KMS-11 (cell line): ENCODE data around the gene VMP1.

Experiments
- H2AFZ ChIP-seq: fragments of 200-600 bp; sonication (generic); 2 replicates; pipeline ENCODE4 v1.6.1; 2016; ENCODE audit warnings: antibody characterized with exemption, mixed run types, low read depth
- H3K27ac ChIP-seq: fragments of 200-600 bp; sonication (generic); 2 replicates; pipeline ENCODE4 v1.6.1; 2016; ENCODE audit warnings: mild to moderate bottlenecking, mixed run types
- H3K27me3 ChIP-seq: fragments of 200-600 bp; sonication (generic); 2 replicates; pipeline ENCODE4 v1.6.1; 2017; ENCODE audit warnings: mild to moderate bottlenecking, low read depth, mixed run types, moderate library complexity; ENCODE audit not compliant: insufficient read depth
- H3K36me3 ChIP-seq: fragments of 200-600 bp; sonication (generic); 2 replicates; pipeline ENCODE4 v1.6.1; 2017; ENCODE audit warnings: mild to moderate bottlenecking, mixed run types; ENCODE audit not compliant: insufficient read depth
- H3K4me1 ChIP-seq: fragments of 200-600 bp; sonication (generic); 2 replicates; pipeline ENCODE4 v1.6.1; 2016; ENCODE audit warnings: mild to moderate bottlenecking, low read depth, mixed run types; ENCODE audit not compliant: poor library complexity, severe bottlenecking
- H3K4me2 ChIP-seq: fragments of 200-600 bp; sonication (generic); 2 replicates; pipeline ENCODE4 v1.7.0; 2016; ENCODE audit warnings: mild to moderate bottlenecking, mixed run types
- H3K4me3 ChIP-seq: fragments of 200-600 bp; sonication (generic); IDR thresholded peaks from 2 replicates; pipeline ENCODE4 v1.6.1; 2017; ENCODE audit warnings: low read depth, low read length, mixed read lengths; ENCODE audit not compliant: insufficient read depth
- H3K79me2 ChIP-seq: fragments of 200-600 bp; sonication (generic); 2 replicates; pipeline ENCODE4 v1.6.1; 2016; ENCODE audit warnings: low read depth, mixed run types; ENCODE audit not compliant: insufficient read depth
- H3K9ac ChIP-seq: fragments of 200-600 bp; sonication (generic); 2 replicates; pipeline ENCODE4 v1.6.1; 2016; ENCODE audit warnings: mild to moderate bottlenecking, mixed run types
- H4K20me1 ChIP-seq: fragments of 200-600 bp; sonication (generic); 2 replicates; pipeline ENCODE4 v1.6.1; 2016; ENCODE audit warnings: mild to moderate bottlenecking, mixed run types; ENCODE audit not compliant: insufficient read depth
- TF ChIP-seq, protein P1 (sequence below): fragments of 200-600 bp; sonication (generic); conservative IDR thresholded peaks from 2 replicates; pipeline ENCODE4 v1.6.1; 2017; ENCODE audit warnings: low read depth, mild to moderate bottlenecking, antibody characterized with exemption, low read length, moderate library complexity, mixed read lengths

VMP1 gene

DNA sequence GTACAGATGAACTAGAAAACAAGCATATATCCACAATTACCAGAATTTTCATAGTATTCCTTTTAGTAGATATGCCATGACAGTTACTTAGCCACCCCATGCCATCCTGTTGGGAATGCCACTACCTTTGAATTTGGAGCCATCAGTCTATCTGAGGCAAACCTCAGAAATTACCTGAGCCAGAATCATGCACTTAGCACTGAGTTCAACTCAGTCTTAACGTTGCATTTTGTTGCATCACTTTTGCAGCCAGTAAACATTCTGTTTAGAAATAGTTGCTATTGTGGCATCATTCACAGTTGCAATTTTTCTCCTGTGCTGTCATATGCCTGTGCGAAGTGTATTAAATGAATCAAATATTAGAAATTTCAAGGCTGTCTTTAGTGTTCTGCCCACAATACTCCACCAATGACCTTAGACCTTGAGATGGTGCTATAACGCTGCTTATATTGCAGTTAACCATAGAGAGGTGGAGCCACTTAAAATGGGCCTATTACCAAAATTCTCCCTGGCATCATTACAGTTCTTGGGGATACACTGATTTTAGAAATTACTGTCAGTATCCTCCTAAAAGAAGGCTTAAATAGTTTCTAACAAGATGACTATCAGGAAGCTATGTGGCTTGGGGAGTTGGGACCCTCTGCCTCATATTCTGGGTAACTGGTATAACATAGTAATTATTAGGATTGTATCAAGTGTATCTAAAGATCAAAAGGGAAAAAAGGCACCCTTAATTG, 11.3 kb upstream of the VMP1 start:
- Histone ChIP-seq H3K27me3 (no peaks in the 10 kb centered on the region), H3K9ac (no peak overlapping the region), H3K4me2 (0 out of 2 replicates have a peak overlapping the region, but pooled peaks have one; percentile 14), H3K79me2 (peaks cover 70% of the 10 kb centered on the region), H3K27ac (no peak overlapping the region), H3K36me3 (peaks cover 16% of the 10 kb centered on the region; the same call in 1 of the 2 replicates), H4K20me1 (peaks cover 17% of the 10 kb centered on the region; the same call in 1 of the 2 replicates), H2AFZ (no peak overlapping the region), H3K4me3 (no peak overlapping the region), H3K4me1 (peaks cover 49% of the 10 kb centered on the region)
- TF ChIP-seq, protein P1, sequence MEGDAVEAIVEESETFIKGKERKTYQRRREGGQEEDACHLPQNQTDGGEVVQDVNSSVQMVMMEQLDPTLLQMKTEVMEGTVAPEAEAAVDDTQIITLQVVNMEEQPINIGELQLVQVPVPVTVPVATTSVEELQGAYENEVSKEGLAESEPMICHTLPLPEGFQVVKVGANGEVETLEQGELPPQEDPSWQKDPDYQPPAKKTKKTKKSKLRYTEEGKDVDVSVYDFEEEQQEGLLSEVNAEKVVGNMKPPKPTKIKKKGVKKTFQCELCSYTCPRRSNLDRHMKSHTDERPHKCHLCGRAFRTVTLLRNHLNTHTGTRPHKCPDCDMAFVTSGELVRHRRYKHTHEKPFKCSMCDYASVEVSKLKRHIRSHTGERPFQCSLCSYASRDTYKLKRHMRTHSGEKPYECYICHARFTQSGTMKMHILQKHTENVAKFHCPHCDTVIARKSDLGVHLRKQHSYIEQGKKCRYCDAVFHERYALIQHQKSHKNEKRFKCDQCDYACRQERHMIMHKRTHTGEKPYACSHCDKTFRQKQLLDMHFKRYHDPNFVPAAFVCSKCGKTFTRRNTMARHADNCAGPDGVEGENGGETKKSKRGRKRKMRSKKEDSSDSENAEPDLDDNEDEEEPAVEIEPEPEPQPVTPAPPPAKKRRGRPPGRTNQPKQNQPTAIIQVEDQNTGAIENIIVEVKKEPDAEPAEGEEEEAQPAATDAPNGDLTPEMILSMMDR = no peak

DNA sequence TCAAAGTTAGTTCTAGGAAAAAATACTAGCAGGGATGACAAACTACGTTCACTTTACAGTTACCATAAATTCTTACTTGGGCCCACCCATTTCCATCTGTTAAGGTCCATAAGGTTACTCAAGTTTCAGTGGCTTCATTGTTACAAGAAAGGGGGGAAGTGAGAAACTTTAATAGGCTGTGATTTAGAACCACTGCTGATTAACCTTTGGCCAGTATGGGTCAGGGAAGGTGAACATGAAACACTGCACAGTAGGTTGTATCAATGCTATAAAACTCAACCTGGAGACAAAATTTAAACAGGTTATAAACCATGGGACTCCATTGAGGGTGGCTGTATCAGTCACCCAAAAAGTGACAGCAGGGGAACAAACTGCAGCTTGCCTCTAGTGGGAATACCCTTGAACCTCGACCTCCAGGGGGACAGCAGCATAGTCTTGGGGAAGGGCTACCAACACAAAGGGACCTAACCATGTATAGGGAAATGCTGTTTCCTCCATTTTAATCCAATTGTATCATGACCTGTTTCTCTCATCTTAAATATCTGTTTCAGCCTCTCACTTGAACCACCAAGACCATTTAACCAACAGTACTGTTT, 10.7 kb upstream of the VMP1 start:
- Histone ChIP-seq H3K9ac (no peak overlapping the region), H3K79me2 (peaks cover 76% of the 10 kb centered on the region), H4K20me1 (peaks cover 17% of the 10 kb centered on the region; the same call in 1 of the 2 replicates), H2AFZ (no peak overlapping the region), H3K4me2 (no peak overlapping the region), H3K4me3 (no peak overlapping the region), H3K4me1 (peaks cover 49% of the 10 kb centered on the region), H3K36me3 (peaks cover 16% of the 10 kb centered on the region; the same call in 1 of the 2 replicates), H3K27ac (no peak overlapping the region), H3K27me3 (no peaks in the 10 kb centered on the region)
- TF ChIP-seq, protein P1 = no peak

DNA sequence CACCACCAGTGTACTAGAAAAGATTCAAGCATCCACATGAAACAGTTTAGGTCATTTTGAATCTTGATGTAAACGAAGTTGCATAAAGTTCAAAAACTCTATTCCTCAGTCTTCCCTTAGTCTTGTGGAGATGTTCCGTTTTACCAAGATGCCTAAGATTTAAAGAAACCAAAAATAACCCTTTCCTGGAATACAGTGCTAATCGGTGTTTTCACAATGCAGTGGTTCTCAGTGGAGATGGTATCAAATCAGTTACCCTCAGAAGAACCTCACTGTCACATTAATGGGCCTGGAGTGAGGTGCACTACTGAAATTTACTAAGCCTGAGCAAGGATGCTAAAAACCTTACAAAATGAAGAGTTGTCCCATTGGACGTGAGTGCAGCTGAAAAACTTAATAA, 9.3 kb upstream of the VMP1 start:
- Histone ChIP-seq H3K9ac (no peak overlapping the region), H3K27me3 (no peaks in the 10 kb centered on the region), H4K20me1 (peaks cover 28% of the 10 kb centered on the region), H3K4me3 (no peak overlapping the region), H3K27ac (no peak overlapping the region), H3K79me2 (peaks cover 90% of the 10 kb centered on the region), H3K4me2 (no peak overlapping the region), H3K4me1 (peaks cover 49% of the 10 kb centered on the region), H2AFZ (no peak overlapping the region), H3K36me3 (peaks cover 16% of the 10 kb centered on the region; the same call in 1 of the 2 replicates)
- TF ChIP-seq, protein P1 = no peak

DNA sequence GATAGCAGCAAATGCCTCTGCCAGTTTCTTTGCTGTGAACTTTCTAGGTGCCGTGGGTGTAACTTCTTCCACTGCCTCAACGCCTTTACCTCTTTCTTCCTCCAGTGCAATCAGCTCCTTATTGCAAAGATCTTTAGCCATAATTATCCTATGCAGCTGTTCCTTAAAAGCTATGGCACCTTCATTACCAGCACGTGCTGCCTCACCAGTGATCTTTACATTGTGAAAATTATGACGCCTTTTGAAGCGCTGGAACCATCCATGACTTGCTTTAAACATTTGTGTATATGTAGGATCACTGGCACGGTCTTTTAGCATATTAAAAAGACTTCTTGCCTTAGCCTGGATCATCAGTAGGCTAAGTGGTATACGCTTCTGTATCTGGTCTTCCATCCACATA, 8.2 kb upstream of the VMP1 start:
- no peak overlapping the region for H3K27ac ChIP-seq
- H3K36me3 ChIP-seq = peaks cover 16% of the 10 kb centered on the region; the same call in 1 of the 2 replicates
- TF ChIP-seq, protein P1 = no peak
- peaks cover 98% of the 10 kb centered on the region for H3K79me2 ChIP-seq
- peaks cover 33% of the 10 kb centered on the region for H4K20me1 ChIP-seq
- H3K27me3 ChIP-seq = no peaks in the 10 kb centered on the region
- no peak overlapping the region for H2AFZ ChIP-seq
- H3K4me1 ChIP-seq = peaks cover 52% of the 10 kb centered on the region
- H3K4me3 ChIP-seq = no peak overlapping the region
- H3K4me2 ChIP-seq = no peak overlapping the region
- H3K9ac ChIP-seq = no peak overlapping the region
